Fibroblast of the aortic adventitia (primary cell): ENCODE results near the gene EPOP. TPM values are rescaled to one million over a fixed set of nuclear protein-coding genes. Genes with fewer than 3 reads are reported as not detected.

Source experiments
- DNase-seq: peaks from one replicate; pipeline ENCODE4 v3.0.0-alpha.2; 2010; ENCODE audit warnings: low read depth
- H3K4me3 ChIP-seq: 2 replicates; pipeline ENCODE4 v1.5.1; 2011; ENCODE audit warnings: low read depth, mild to moderate bottlenecking, control low read depth, low read length, moderate library complexity
- CTCF ChIP-seq: IDR thresholded peaks from 2 replicates; pipeline ENCODE4 v1.5.1; 2011; ENCODE audit warnings: mild to moderate bottlenecking, low read length, control low read depth, inconsistent platforms; ENCODE audit not compliant: insufficient read depth
- total RNA-seq: library from RNA; depleted of rRNA; stranded (reverse); fragments of >200 nt; gene quantifications from 2 replicates; pipeline ENCODE4 v1.2.3, GENCODE V29; 2012; ENCODE audit warnings: low replicate concordance

The EPOP gene
- total RNA-seq, 1 donor, result 0.99 TPM

GRCh38 chr17:38687286-38687685 is 12.5 kb upstream of the EPOP start:
- no peak overlapping the region for H3K4me3 ChIP-seq
- DNase-seq, result peak; percentile 47

GRCh38 chr17:38685491-38685890 is 10.7 kb upstream of the EPOP start:
- DNase-seq, result no peak
- no peak for TF ChIP-seq CTCF

More at GRCh38 chr17:38687286-38687685, 12.5 kb upstream of the EPOP start:
- no peak for TF ChIP-seq CTCF

GRCh38 chr17:38681096-38681495 is 6.3 kb upstream of the EPOP start:
- TF ChIP-seq CTCF, result no peak
- no peak for DNase-seq
- no peak overlapping the region for H3K4me3 ChIP-seq

More at GRCh38 chr17:38685491-38685890, 10.7 kb upstream of the EPOP start:
- no peak overlapping the region for H3K4me3 ChIP-seq

GRCh38 chr17:38677819-38678218 is 3.1 kb upstream of the EPOP start:
- no peak for TF ChIP-seq CTCF
- DNase-seq, result no peak
- no peak overlapping the region for H3K4me3 ChIP-seq

- DNase-seq, result peak; percentile 85
- no peak overlapping the region for H3K4me3 ChIP-seq
- TF ChIP-seq CTCF, result peak; percentile 99
Observed at GRCh38 chr17:38676706-38677504, 2.1 kb upstream of the EPOP start.

GRCh38 chr17:38674014-38674748 is 576 bp downstream of the EPOP start:
- no peak for TF ChIP-seq CTCF
- peak overlapping the region; percentile 60 for H3K4me3 ChIP-seq
- no peak for DNase-seq
